Dermis blood vessel endothelial cell (primary cell): ENCODE data around the gene BTN3A1. TPM values are rescaled to one million over a fixed set of nuclear protein-coding genes. Genes with fewer than 3 reads are reported as not detected.
"Not testable (repeated sequence)": the region's sequence is repeated elsewhere in the genome, so short reads cannot be mapped to it uniquely, and the experiment has no call there.

Source experiments
- DNase-seq: peaks from one replicate; pipeline ENCODE4 v3.0.0; 2010
- total RNA-seq: library from RNA; depleted of rRNA; stranded (reverse); fragments of >200 nt; gene quantifications from 2 replicates; pipeline ENCODE4 v1.2.3, GENCODE V29; 2014

BTN3A1 gene
- total RNA-seq, result 21.7 and 25.0 TPM in 2 replicates

DNA sequence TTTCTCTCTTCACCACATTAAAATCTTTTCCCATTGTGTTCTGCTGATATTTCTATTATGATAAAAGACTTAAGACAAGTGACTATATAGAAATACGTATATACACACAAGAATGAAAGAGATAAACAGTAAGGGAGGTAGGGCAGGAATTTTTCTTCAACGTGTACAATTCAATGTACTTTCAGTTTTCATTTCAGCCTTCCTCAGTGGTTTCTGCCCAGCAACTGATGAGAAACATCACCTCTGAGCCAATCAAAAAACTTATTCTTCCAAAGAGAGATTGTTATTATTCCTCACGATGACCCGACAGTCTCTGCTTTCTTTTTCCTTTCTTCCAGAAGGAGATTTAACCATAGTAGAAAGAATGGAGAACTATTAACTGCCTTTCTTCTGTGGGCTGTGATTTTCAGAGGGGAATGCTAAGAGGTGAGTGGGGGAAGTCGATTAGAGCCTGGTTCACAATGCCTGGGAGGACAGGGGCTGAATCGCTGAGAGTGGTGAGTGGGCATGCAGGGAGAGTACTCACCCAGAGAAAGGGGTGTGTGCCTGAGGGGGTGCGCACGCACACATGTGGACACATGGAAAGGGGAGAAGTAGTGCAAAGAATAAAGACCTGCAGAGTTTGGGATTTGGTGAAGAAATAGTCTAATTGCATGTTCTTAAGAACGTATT lies at the start of gene BTN3A1:
Gene BTN3A1 (plus strand): TSS at position 289 of the 672 bp plus-strand sequence. CDS start 3,289 bp downstream, outside the sequence.
- DNase-seq, result peak; percentile 75

- DNase-seq, result no peak
Measured at GRCh38 chr6:26352315-26352714, 49.8 kb upstream of the BTN3A1 start.

DNA sequence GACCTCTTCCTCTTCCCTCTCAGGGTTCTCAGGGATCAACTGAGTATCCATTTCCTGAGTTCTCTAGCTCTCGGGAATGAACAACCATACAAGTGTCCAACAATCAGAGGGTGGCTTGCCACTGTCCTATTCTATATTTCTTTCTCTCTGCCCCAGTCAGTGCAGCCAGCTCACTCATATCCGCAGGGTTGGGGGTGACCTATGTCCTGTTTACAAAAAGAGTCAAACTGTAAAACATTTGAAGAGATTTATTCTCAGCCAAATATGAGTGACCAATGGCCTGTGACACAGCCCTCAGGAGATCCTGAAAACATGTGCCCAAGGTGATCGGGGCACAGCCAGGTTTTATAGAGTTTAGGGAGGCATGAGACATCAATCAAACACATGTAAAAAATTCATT lies 47.9 kb upstream of the BTN3A1 start:
- no peak for DNase-seq

GRCh38 chr6:26355366-26355765 lies 46.7 kb upstream of the BTN3A1 start:
- no peak for DNase-seq

GRCh38 chr6:26357543-26357942 lies 44.5 kb upstream of the BTN3A1 start:
- not testable (repeated sequence) for DNase-seq

DNA sequence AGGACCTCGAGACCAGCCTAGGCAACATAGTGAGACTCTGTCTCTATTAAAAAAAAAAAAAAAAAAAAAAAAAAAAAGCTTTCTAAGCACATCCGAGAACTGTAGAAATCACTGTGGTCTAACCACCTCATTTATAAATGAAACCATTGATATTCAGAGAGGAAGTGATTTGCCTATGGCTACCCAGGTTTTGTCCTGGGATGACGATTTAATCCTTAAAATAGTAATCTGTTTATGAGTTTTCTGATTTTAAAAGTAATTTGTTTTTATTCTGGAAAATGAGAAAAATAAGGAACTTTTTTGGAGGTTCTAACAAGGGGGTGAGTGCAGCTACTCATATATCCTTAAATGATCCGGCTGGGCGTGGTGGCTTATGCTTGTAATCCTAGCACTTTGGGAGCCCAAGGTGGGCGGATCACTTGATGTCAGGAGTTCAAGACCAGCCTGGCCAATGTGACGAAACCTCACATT lies 43.5 kb upstream of the BTN3A1 start:
- DNase-seq, result no peak

DNA sequence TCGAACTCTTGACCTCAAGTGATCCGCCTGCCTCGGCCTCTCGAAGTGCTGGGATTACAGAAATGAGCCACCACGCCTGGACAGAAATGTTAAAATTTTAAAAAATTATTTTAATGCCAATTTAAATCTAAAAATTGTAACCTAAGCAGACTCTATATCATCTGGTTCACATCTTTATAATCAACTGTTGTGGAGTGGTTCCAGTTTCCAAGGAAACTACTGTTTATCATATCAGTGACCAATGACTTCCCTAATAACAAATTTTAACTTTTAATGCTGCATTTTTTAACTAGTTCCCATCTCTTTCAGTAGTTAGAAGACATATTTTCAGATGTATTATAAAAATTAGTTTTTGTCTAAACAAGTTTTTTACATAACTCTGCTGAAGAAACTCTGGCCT lies 42.3 kb upstream of the BTN3A1 start:
- no peak for DNase-seq

GRCh38 chr6:26360451-26361416 lies 41.3 kb upstream of the BTN3A1 start:
- DNase-seq, result no peak

GRCh38 chr6:26361544-26361943 lies 40.5 kb upstream of the BTN3A1 start:
- no peak for DNase-seq

- no peak for DNase-seq
Measured at GRCh38 chr6:26362093-26362835, 39.8 kb upstream of the BTN3A1 start.

DNA sequence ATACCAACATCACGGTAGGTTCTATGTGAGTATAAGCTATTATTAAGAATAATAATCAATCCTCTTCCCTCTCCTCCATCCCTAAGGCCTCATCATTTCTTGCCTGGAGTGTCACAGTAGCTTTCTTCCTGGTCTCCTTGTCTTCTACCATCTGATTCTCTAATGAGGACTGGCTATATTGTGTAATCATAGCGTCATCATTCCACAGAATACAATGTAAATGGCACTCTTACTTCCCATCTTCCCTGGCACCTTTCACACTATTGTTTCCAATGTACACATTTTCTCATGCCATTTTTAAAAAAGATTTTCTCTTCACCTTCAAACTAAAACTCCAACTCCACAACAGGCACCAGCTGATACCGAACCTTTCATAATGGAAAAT lies 39.2 kb upstream of the BTN3A1 start:
- DNase-seq, result no peak

GRCh38 chr6:26363882-26364701 lies 38.0 kb upstream of the BTN3A1 start:
- DNase-seq, result peak; percentile 22

- no peak for DNase-seq
Measured at GRCh38 chr6:26365633-26365995, 36.5 kb upstream of the BTN3A1 start.

DNA sequence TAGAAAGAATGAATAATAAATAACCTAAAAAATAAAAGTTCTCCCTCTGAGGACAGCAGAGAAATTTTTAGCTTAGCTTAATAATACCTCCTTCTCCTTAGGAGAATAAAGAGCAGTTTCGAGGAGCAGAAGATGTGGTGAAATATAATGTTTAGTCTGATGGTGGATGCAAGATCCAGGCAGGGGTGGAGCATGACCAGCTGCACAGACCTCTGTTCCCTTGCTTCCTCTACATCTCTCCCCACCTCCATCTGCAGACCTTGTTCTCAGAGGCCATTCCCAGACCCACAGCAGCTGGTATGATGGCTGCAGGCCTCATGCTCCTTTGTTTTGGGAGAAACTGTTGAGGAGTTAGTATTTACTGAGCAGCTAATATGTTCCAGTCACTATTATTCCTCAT lies 35.6 kb upstream of the BTN3A1 start:
- DNase-seq, result no peak

GRCh38 chr6:26367114-26367513 lies 35.0 kb upstream of the BTN3A1 start:
- DNase-seq, result no peak

- DNase-seq, result not testable (repeated sequence)
Measured at GRCh38 chr6:26371813-26372212, 30.3 kb upstream of the BTN3A1 start.

DNA sequence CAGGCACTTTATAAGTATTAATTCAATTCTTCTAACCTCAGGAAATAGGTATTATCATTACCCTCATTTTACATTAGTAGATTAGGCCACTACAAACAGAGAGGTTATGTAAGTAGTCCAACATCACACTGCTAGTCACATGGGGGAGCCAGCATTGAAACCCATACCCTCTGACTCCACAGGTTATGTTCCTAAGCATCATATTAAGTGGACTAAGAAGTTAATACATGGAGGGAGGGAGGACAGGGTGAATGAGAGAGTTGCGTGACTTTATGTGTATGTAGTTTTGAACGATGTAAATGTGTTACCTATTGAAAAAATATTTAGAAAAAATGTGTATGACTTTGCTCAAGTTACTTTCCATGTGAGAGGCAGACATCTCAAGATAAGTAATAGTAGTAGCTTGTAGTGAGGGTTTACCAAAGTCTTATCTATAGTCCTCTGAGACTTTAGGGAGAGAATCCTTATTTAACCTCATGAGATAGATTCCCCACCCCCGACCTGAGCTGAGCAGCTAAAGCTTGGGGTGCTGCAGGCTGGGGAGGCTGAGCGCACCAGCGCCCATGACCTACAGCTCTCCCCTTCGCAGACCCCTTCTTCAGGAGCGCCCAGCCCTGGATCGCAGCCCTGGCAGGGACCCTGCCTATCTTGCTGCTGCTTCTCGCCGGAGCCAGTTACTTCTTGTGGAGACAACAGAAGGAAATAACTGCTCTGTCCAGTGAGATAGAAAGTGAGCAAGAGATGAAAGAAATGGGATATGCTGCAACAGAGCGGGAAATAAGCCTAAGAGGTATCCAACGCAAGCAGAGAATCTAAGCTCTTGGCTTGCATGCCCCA lies 29.5 kb upstream of the BTN3A1 start:
- no peak for DNase-seq

DNA sequence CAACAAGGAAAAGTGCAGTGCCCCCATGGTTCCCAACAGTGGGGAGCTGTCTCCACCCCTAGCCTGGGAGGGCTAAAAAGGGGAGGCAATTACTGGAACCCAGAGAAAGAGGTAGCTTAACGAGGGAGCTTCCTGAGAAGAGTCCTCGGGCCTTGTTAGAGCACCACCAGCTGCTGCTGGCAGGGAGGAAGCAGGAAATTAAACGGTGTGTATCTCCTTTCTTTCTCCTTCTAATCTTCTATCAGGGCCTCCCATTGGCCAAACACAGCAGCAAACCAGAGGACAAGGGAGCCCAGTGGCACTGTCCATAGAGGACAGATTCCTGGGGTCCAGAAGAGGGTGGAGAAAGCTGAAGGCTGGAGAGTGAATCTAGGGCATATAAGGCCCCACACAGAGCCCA lies 26.8 kb upstream of the BTN3A1 start:
- DNase-seq, result no peak

DNA sequence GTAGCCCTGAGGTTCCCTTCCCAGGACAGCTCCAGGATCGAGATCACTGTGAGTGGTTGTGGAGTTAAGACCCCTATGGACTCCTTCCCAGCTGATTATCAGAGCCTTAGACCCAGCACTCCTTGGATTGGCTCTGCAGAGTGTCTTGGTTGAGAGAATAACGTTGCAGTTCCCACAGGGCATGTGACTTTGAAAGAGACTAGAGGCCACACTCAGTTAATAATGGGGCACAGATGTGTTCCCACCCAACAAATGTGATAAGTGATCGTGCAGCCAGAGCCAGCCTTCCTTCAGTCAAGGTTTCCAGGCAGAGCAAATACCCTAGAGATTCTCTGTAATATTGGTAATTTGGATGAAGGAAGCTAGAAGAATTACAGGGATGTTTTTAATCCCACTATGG lies 24.4 kb upstream of the BTN3A1 start:
- DNase-seq, result no peak

DNA sequence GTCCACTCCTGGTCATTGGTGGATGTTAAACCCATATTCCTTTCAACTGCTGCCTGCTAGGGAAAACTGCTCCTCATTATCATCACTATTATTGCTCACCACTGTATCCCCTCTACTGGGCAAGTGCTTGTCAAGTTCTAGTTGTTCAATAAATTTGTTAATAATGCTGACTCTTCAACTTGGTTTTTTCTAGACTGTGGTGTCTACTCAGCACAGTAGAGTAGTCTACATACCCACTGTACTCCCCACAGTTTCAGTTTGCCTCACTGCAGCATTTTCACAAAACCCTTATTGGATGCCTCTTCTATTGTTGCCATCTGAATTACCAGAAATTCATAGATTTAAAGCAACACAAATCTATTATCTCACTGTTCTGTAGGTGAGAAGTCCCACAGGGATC lies 23.9 kb upstream of the BTN3A1 start:
- DNase-seq, result not testable (repeated sequence)

DNA sequence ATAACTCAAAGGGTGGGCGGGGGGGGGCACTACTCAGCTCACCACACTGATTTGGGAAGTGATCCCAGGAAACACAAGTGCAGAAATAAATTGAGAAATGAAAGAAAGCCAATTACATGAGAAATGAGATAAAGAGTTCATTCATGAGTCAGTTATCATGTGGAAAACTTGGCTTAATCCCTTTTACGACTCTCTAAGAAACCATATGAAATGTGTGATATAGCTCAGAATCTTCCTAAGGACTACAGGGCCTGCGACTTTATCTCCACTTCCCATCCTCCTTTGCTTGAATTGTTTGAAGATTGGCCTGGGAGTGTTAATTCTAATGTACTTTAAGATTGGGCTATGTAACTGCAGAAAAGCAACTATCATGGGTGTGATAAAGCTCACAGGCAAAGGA lies 22.8 kb upstream of the BTN3A1 start:
- no peak for DNase-seq
